ENCODE measurements around the gene SLC6A8. TPM values are rescaled to one million over a fixed set of nuclear protein-coding genes. Genes with fewer than 3 reads are reported as not detected.
"Not testable (repeated sequence)": the region's sequence is repeated elsewhere in the genome, so short reads cannot be mapped to it uniquely, and the experiment has no call there.

SLC6A8 gene
- total and polyA plus RNA-seq, 4 experiments from 2014 or later, result 0.11 to 1.4 (median 0.53) TPM

DNA sequence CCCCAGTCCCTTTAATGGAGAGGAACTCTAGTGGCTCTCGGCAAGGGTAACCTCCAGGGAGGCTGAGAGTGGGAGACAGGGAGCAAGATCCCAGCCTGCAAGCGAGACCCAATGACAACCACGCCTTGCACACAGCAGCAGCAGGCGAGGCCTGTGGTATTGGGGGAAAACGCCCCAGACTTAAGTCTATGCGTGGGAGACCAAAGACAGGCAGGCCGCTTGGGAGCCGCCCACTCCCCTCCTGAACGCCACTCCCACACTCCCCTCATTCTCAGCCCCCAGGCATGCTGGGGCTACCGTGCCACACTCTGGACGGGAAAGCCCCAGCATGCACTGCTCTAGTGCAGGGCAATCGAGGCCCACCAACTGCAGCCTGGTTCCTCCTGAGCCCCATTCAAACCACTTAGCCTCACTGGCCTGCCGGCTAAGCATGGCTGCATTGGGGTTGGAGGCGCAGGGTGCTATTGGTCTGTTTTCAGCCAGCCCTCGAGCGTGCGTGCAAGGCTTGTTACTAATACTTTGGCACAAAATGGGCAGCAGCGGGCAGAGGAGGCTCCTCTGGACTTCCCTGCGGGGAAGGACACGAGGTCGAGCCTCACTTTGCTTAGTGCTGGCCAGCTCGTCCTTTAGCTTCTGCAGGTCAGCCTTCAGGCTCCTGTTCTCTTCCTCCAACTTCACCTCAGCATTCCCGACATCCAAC, 14.8 kb downstream of the SLC6A8 start:
- no peak overlapping the region for H3K4me3 Mint-ChIP-seq
- DNase-seq, result no peak
- Histone ChIP-seq H3K9me3 (ENCODE audit: control insufficient read depth in 1 of 2, low read length in 2 of 2) (no peaks in the 10 kb centered on the region), H3K27ac (ENCODE audit: low read depth, low read length) (no peak overlapping the region), H3K4me1 (ENCODE audit: insufficient read depth, low read length) (no peaks in the 10 kb centered on the region), H3K27me3 (ENCODE audit: insufficient read depth, low read length) (no peaks in the 10 kb centered on the region), H3K4me3 (ENCODE audit: low read length in 2 of 2) (no peak overlapping the region), H3K36me3 (ENCODE audit: insufficient read depth, low read length) (peaks cover 4% of the 10 kb centered on the region)
- H3K9me3 Mint-ChIP-seq, result no peaks in the 10 kb centered on the region
- ChIA-PET CTCF (ENCODE audit: partially characterized antibody) (no interaction called here), POLR2A (ENCODE audit: partially characterized antibody) (no interaction called here)
- H3K27ac Mint-ChIP-seq, result no peak overlapping the region
- peaks cover 0 to 23% of the 10 kb centered on the region in 2 donors for H3K36me3 Mint-ChIP-seq
- peaks cover 0 to 6% (median 2%) of the 10 kb centered on the region in 4 donors for H3K4me1 Mint-ChIP-seq
- no peaks in the 10 kb centered on the region for H3K27me3 Mint-ChIP-seq
- intact Hi-C loops (cut with micrococcal nuclease), result no loop called here

DNA sequence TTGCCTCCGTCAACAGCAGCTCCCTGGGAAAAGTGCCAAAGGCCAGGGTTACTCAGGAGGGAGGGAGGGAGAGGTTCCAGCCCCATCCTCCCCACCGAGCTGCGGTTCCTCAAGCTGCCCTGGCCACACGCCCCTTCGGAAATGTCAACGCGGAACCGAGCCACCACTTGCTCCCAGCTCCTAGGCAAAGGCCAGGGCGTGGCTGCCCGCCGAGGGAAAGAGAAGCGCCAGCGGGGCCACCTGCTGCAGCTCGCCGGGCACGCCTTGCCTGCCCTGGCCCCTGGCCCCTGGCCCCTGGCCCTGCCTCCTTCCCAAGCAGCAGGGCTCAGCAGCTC, 15.3 kb downstream of the SLC6A8 start:
- Histone ChIP-seq H3K4me3 (ENCODE audit: low read length in 2 of 2) (no peak overlapping the region), H3K36me3 (ENCODE audit: insufficient read depth, low read length) (peaks cover 4% of the 10 kb centered on the region), H3K27me3 (ENCODE audit: insufficient read depth, low read length) (no peaks in the 10 kb centered on the region), H3K4me1 (ENCODE audit: insufficient read depth, low read length) (no peaks in the 10 kb centered on the region), H3K9me3 (ENCODE audit: control insufficient read depth in 1 of 2, low read length in 2 of 2) (no peaks in the 10 kb centered on the region), H3K27ac (ENCODE audit: low read depth, low read length) (no peak overlapping the region)
- peaks cover 4 to 18% of the 10 kb centered on the region in 2 donors for H3K36me3 Mint-ChIP-seq
- ChIA-PET POLR2A (ENCODE audit: partially characterized antibody) (no interaction called here), CTCF (ENCODE audit: partially characterized antibody) (no interaction called here)
- H3K4me1 Mint-ChIP-seq, result peaks cover 0 to 6% (median 2%) of the 10 kb centered on the region in 4 donors
- intact Hi-C loops (cut with micrococcal nuclease), result no loop called here
- H3K4me3 Mint-ChIP-seq, result no peak overlapping the region
- no peak for DNase-seq
- no peaks in the 10 kb centered on the region for H3K27me3 Mint-ChIP-seq
- no peak overlapping the region for H3K27ac Mint-ChIP-seq
- H3K9me3 Mint-ChIP-seq, result no peaks in the 10 kb centered on the region

DNA sequence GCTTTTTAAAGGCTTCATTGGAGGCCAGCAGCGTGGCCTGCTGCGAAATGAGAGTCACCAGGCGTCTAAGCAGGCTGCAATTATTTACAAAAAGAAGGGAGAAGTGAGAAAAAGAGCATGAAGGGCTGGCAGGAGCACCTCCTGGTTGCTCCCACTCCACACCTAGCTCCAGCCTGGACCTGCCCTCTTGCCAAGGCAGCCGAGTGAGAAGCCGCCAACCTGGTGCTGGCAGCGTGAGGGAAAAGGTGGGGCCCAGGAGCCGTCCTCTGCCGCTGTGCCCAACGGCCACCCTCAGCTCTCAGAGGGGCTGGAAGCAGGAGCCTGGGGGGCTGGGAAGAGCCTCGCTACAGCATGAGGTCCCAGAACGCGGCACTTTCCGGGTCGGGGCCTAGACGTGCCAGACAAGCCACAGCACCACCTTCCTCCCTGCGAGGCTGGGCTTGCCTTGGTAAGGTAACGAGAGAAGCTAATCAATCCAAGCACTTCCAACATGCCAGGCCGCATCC, 16.3 kb downstream of the SLC6A8 start:
- Histone ChIP-seq H3K4me1 (ENCODE audit: insufficient read depth, low read length) (peaks cover 5% of the 10 kb centered on the region), H3K27ac (ENCODE audit: low read depth, low read length) (no peak overlapping the region), H3K36me3 (ENCODE audit: insufficient read depth, low read length) (peaks cover 4% of the 10 kb centered on the region), H3K27me3 (ENCODE audit: insufficient read depth, low read length) (no peaks in the 10 kb centered on the region), H3K4me3 (ENCODE audit: low read length in 2 of 2) (no peak overlapping the region), H3K9me3 (ENCODE audit: control insufficient read depth in 1 of 2, low read length in 2 of 2) (no peaks in the 10 kb centered on the region)
- Mint-ChIP-seq H3K27ac (no peak overlapping the region), H3K4me1 (peaks cover 2 to 8% (median 5%) of the 10 kb centered on the region in 4 donors), H3K9me3 (no peaks in the 10 kb centered on the region), H3K27me3 (no peaks in the 10 kb centered on the region), H3K4me3 (no peak overlapping the region), H3K36me3 (peaks cover 4 to 12% of the 10 kb centered on the region in 2 donors)
- CTCF ChIA-PET (ENCODE audit: partially characterized antibody), result no interaction called here
- intact Hi-C loops (cut with micrococcal nuclease), result no loop called here
- POLR2A ChIA-PET (ENCODE audit: partially characterized antibody), result no interaction called here
- DNase-seq, result no peak

DNA sequence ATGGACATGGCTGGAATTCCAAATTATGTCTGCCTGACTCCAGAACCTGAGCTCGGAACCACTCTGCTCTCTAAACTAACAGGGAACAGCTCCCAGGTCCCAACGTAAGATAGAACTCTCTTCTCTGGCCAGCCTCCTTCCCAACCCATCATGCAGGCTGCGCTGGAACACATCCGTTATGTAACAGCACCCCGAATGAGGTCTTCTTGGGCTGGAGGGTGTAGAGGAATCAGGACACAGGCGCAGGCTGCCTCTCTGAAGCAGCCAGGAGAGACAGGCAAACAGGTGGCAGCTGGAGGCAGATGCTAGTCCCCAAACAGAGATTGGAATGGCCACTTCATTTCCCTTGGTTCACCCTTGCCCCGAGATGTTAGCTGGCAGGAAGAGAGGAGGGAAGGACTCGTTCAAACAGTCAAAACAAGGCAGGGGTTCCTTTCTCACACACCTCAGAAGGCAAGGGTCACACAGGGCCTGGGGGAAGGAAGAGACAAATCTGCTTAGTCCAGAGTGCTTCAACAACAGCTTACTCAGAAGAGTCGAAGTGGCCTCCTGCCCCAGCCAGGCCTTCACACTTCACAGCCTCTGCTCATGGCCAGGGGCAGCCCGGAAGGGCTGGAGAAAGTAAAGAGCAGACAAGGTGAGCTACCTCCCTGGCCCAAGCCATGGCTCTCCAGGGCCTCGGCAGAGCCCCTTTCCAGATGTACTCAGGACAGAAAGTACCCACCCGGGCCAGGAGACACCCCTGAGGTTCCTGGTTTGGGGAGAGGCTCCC, 17.1 kb downstream of the SLC6A8 start:
- H3K4me3 Mint-ChIP-seq; POLR2A ChIA-PET (ENCODE audit: partially characterized antibody); H3K27ac ChIP-seq (ENCODE audit: low read depth, low read length); H3K27me3 Mint-ChIP-seq; H3K9me3 ChIP-seq (ENCODE audit: control insufficient read depth in 1 of 2, low read length in 2 of 2); intact Hi-C loops (cut with micrococcal nuclease); H3K9me3 Mint-ChIP-seq; CTCF ChIA-PET (ENCODE audit: partially characterized antibody); DNase-seq; H3K4me1 Mint-ChIP-seq; H3K36me3 ChIP-seq (ENCODE audit: insufficient read depth, low read length); H3K4me3 ChIP-seq (ENCODE audit: low read length in 2 of 2); H3K27me3 ChIP-seq (ENCODE audit: insufficient read depth, low read length); H3K4me1 ChIP-seq (ENCODE audit: insufficient read depth, low read length): not testable (repeated sequence)
- peaks cover 4 to 12% of the 10 kb centered on the region in 2 donors for H3K36me3 Mint-ChIP-seq
- H3K27ac Mint-ChIP-seq, result peak overlapping the region in 2 of 7 donors; percentile 37 to 79

DNA sequence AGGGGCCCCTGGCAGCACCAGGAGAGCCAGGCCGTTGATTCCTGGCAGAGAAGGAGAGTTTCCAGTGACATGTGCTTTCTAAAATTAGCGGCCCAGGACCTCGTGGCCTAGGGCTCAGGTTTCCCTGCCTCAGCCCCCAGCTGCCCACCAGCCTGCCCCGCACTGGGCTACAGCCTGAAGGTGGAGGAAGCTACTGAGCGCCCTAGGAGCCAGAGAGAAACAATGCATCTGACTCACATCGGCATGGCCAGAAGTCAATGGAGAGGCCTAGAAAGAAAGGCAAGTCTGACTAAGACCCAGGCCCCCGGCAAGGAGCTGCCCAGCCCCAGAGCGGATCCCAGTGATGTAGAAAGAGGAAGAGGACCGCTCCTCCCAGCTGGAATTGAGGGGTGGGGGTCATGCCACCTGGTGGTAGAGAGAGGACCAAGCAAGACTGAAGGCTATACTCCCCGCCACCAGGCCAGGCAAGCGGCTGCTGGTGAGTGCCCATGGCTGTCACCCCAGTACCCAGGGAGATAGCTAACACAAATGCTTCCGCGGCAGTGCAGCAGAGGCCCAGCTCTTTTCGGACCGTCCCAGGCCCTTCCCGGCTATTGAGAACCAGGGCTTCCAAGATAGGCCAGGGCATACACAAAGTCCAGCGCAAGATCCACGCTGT, 17.8 kb downstream of the SLC6A8 start:
- H3K27ac ChIP-seq (ENCODE audit: low read depth, low read length); H3K36me3 ChIP-seq (ENCODE audit: insufficient read depth, low read length); H3K9me3 ChIP-seq (ENCODE audit: control insufficient read depth in 1 of 2, low read length in 2 of 2); H3K4me1 ChIP-seq (ENCODE audit: insufficient read depth, low read length); POLR2A ChIA-PET (ENCODE audit: partially characterized antibody); H3K27ac Mint-ChIP-seq; H3K27me3 ChIP-seq (ENCODE audit: insufficient read depth, low read length); H3K4me3 ChIP-seq (ENCODE audit: low read length in 2 of 2); intact Hi-C loops (cut with micrococcal nuclease); DNase-seq; H3K4me1 Mint-ChIP-seq; H3K27me3 Mint-ChIP-seq; H3K4me3 Mint-ChIP-seq; CTCF ChIA-PET (ENCODE audit: partially characterized antibody); H3K9me3 Mint-ChIP-seq: not testable (repeated sequence)
- peaks cover 4 to 15% of the 10 kb centered on the region in 2 donors for H3K36me3 Mint-ChIP-seq

DNA sequence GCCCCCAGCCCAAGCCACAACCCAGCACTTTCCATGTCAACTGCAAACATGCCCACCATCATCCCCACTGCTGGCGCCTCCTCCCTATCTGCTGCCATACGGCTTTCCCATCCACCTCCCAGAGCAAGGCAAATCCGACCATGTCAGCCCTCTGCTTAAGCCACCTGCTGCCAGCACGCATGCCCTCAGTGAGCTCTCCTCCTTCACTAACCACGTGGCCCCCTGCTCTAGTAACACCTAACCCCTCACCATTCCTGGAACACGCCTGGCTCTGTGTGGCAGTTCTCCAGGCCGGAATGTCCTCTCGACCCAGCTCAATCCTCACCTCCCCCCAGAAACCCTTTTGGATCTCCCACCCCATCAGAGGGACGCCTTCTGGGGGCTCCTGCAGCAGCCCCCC, 19.1 kb downstream of the SLC6A8 start:
- H3K27me3 Mint-ChIP-seq, result no peaks in the 10 kb centered on the region
- peaks cover 4% of the 10 kb centered on the region for H3K36me3 ChIP-seq (ENCODE audit: insufficient read depth, low read length)
- H3K4me3 ChIP-seq (ENCODE audit: low read length in 2 of 2), result no peak overlapping the region
- ChIA-PET CTCF (ENCODE audit: partially characterized antibody) (no interaction called here), POLR2A (ENCODE audit: partially characterized antibody) (no interaction called here)
- H3K4me3 Mint-ChIP-seq, result no peak overlapping the region
- H3K36me3 Mint-ChIP-seq, result peaks cover 4 to 21% of the 10 kb centered on the region in 2 donors
- DNase-seq, result no peak
- peaks cover 2 to 8% (median 7%) of the 10 kb centered on the region in 4 donors for H3K4me1 Mint-ChIP-seq
- intact Hi-C loops (cut with micrococcal nuclease), result no loop called here
- no peaks in the 10 kb centered on the region for H3K27me3 ChIP-seq (ENCODE audit: insufficient read depth, low read length)
- peak overlapping the region in 2 of 7 donors; percentile 22 to 36 for H3K27ac Mint-ChIP-seq
- H3K27ac ChIP-seq (ENCODE audit: low read depth, low read length), result no peak overlapping the region
- no peaks in the 10 kb centered on the region for H3K9me3 Mint-ChIP-seq
- H3K4me1 ChIP-seq (ENCODE audit: insufficient read depth, low read length), result peaks cover 5% of the 10 kb centered on the region
- H3K9me3 ChIP-seq (ENCODE audit: control insufficient read depth in 1 of 2, low read length in 2 of 2), result no peaks in the 10 kb centered on the region

DNA sequence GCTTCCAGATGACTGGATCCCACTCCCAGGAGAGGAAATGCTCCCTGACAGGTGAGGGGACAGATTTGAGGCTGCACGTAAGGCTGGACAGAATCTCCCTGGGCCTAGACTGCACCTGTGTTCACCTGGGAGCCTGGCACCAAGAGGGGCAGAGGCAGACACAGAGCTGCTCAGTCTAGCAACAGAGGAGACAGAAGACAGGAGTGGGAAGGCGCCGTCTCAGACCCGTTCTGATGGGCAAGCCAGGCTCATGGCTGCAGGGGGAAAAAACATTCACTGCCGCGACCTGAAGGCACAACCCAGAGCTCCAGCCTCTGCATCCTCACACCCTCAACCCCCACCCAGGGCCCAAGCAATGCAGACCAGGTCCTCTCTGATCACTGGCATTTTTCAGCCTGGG, 19.7 kb downstream of the SLC6A8 start:
- POLR2A ChIA-PET (ENCODE audit: partially characterized antibody), result no interaction called here
- H3K4me1 ChIP-seq (ENCODE audit: insufficient read depth, low read length), result peaks cover 5% of the 10 kb centered on the region
- Mint-ChIP-seq H3K4me1 (peaks cover 2 to 8% (median 7%) of the 10 kb centered on the region in 4 donors), H3K27ac (no peak overlapping the region), H3K9me3 (no peaks in the 10 kb centered on the region), H3K27me3 (no peaks in the 10 kb centered on the region), H3K36me3 (peaks cover 4 to 21% of the 10 kb centered on the region in 2 donors), H3K4me3 (no peak overlapping the region)
- DNase-seq, result no peak
- H3K36me3 ChIP-seq (ENCODE audit: insufficient read depth, low read length), result no peaks in the 10 kb centered on the region
- H3K4me3 ChIP-seq (ENCODE audit: low read length in 2 of 2), result no peak overlapping the region
- no peaks in the 10 kb centered on the region for H3K9me3 ChIP-seq (ENCODE audit: control insufficient read depth in 1 of 2, low read length in 2 of 2)
- H3K27me3 ChIP-seq (ENCODE audit: insufficient read depth, low read length), result no peaks in the 10 kb centered on the region
- intact Hi-C loops (cut with micrococcal nuclease), result no loop called here
- no peak overlapping the region for H3K27ac ChIP-seq (ENCODE audit: low read depth, low read length)
- CTCF ChIA-PET (ENCODE audit: partially characterized antibody), result interaction anchor here (1.7 kb wide), 1 partner anchor 21 kb away, joined by 5 read pairs; no protein-coding TSS in a partner anchor
